Kidney (tissue), 14 donors: Measurements from ENCODE around the gene LRRK1. TPM values are rescaled to one million over a fixed set of nuclear protein-coding genes. Genes with fewer than 3 reads are reported as not detected.

ENCODE experiments used
- DNase-seq, 5 donors: peaks; one replicate each; pipeline ENCODE4 v3.0.0-alpha.2; 2013 to 2020
- FAIRE-seq: peaks from 2 replicates; lab custom pipeline; 2012; peaks lifted over from hg19 to GRCh38; lab: Jason Lieb, UNC
- H3K27ac ChIP-seq, 2 donors: one replicate each; pipeline ENCODE4 v1.7.0; 2013; ENCODE audit warnings: low read depth in 2 of 2, low read length in 2 of 2, inconsistent platforms in 1 of 2
- H3K27me3 ChIP-seq: one replicate; pipeline ENCODE4 v1.7.1; 2013; ENCODE audit warnings: low read length, inconsistent platforms; ENCODE audit not compliant: control insufficient read depth, insufficient read depth
- H3K36me3 ChIP-seq, 3 donors: one replicate each; pipeline versions ENCODE4 v1.7.0 to v1.7.1; 2013; ENCODE audit warnings: low read length in 3 of 3, control low read depth in 1 of 3, inconsistent platforms in 1 of 3; ENCODE audit not compliant: insufficient read depth in 3 of 3, control insufficient read depth in 2 of 3
- H3K4me1 ChIP-seq, 3 donors: one replicate each; pipeline versions ENCODE4 v1.7.0 to v1.7.1; 2013; ENCODE audit warnings: low read length in 3 of 3, inconsistent platforms in 1 of 3, low read depth in 1 of 3; ENCODE audit not compliant: control insufficient read depth in 2 of 3, insufficient read depth in 2 of 3
- H3K4me3 ChIP-seq, 3 donors: one replicate each; pipeline versions ENCODE4 v1.7.0 to v1.8.1; 2013; ENCODE audit warnings: low read length in 3 of 3, control low read depth in 1 of 3, inconsistent platforms in 1 of 3
- H3K9ac ChIP-seq, 3 donors: one replicate each; pipeline versions ENCODE4 v1.7.0 to v1.7.1; 2013; ENCODE audit warnings: low read length in 3 of 3, control low read depth in 1 of 3, inconsistent platforms in 1 of 3
- H3K9me3 ChIP-seq, 3 donors: one replicate each; pipeline versions ENCODE4 v1.7.0 to v1.7.1; 2013; ENCODE audit warnings: low read length in 3 of 3, control low read depth in 1 of 3, inconsistent platforms in 1 of 3; ENCODE audit not compliant: control insufficient read depth in 2 of 3, insufficient read depth in 1 of 3
- intact Hi-C: fragments of 100-400 bp; cut with DNase I; formaldehyde crosslinking; loops from one replicate; pipeline ENCODE4 v1.11.1; 2022
- polyA plus RNA-seq: library from polyadenylated mRNA; stranded (reverse); fragments of 350-450 nt; fragmentation: Illumina TruSeq; extraction: RNeasy Lipid Tissue Mini Kit (QIAGEN cat#74804); gene quantifications from one replicate; pipeline ENCODE4 v1.2.3, GENCODE V29; 2014; ENCODE audit warnings: low read depth, low replicate concordance; ENCODE audit not compliant: insufficient read depth
- total RNA-seq: library from RNA; stranded (reverse); fragmentation: NEBNext Ultra II Directional; extraction: Animal tissue kit (Norgen Biotek cat#: 25700); gene quantifications from one replicate; pipeline ENCODE4 v1.2.1, GENCODE V29; 2021
- TF ChIP-seq, protein P1 (sequence below): IDR thresholded peaks from 3 replicates; pipeline ENCODE4 v1.5.1; 2012; ENCODE audit warnings: mild to moderate bottlenecking, moderate library complexity, borderline replicate concordance; ENCODE audit not compliant: insufficient read depth; ENCODE audit errors: extremely low read depth
- donor health status: control.
- donor health status: control.
- donor health status: control.
- donor health status: control.
- donor health status: control.
- donor health status: DM: yes; HTN: yes; CAD: no.
- donor health status: Normal renal cell carcinoma (clear cell type).

The LRRK1 gene
- total and polyA plus RNA-seq, 2 donors from 2014 or later: 1.1 to 24.9 TPM

DNA sequence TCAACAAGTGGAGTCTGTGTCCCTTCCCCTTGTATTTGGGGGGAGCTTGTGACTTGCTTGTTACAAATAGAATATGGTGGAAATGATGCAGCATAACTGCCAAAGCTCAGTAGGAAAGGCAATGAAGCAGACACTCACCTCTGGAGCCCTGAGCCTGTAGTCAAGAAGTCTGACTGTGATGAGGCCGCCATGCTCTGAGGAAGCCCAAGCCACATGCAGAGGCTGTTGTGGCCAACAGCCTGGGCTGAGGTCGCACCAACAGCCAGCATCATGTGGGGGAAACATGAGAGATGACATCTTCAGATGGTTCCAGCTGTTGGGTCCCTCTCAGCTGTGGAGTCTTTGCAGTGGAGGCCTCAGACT is 171.3 kb downstream of the LRRK1 start:
- Histone ChIP-seq H3K27me3 (no peaks in the 10 kb centered on the region), H3K9ac (no peak overlapping the region), H3K4me1 (peaks cover 5 to 24% (median 11%) of the 10 kb centered on the region in 3 donors), H3K27ac (no peak overlapping the region), H3K4me3 (no peak overlapping the region), H3K36me3 (no peaks in the 10 kb centered on the region), H3K9me3 (no peaks in the 10 kb centered on the region)
- no peak for FAIRE-seq
- no peak for DNase-seq
- TF ChIP-seq, protein P1, sequence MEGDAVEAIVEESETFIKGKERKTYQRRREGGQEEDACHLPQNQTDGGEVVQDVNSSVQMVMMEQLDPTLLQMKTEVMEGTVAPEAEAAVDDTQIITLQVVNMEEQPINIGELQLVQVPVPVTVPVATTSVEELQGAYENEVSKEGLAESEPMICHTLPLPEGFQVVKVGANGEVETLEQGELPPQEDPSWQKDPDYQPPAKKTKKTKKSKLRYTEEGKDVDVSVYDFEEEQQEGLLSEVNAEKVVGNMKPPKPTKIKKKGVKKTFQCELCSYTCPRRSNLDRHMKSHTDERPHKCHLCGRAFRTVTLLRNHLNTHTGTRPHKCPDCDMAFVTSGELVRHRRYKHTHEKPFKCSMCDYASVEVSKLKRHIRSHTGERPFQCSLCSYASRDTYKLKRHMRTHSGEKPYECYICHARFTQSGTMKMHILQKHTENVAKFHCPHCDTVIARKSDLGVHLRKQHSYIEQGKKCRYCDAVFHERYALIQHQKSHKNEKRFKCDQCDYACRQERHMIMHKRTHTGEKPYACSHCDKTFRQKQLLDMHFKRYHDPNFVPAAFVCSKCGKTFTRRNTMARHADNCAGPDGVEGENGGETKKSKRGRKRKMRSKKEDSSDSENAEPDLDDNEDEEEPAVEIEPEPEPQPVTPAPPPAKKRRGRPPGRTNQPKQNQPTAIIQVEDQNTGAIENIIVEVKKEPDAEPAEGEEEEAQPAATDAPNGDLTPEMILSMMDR: no peak
- intact Hi-C loops: no loop called here

DNA sequence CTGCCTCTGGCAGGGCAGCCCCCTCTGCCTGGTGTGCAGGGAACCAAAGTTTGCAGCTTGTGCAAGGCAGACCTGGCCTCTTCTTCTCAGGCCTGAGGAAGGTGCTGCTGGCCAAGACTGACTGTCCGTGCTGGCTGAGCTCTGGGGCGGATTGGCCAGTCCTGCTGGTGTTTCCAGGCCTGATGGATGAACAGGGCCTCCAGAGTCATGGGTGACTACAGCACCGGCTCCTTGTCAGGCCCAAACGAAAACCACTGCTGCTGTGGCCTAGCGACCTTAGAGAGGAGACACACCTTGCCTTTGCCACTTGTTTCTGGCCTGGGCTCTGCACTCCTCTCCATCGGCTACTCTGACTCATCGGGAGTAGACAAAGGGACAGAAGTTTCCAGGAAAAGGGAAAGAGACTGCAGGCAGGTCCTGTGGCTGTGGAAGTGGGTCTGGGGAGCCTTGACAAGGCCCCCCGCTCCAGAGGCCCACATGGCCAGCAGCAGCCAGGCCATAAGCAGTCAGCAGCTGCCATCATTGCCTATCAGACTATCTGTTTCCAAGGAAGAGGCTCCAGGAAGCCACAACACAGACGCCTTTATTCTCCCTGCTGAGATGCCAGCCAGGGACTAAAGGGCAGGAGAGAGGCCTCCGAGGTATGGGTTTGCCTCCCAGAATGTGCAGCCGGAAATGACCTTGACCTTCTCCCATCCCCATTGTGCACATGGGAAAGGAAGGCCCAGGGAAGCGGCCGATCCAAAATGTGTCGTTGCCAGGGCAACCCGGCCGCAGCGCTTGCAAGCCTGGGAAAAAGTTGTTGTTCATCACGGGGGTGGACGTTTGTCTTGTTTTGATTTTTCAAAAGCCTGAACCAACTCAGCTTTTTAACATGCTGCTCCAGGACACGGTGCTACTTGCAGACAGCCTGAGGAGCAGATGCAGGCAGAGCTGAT is 172.2 kb downstream of the LRRK1 start:
- Histone ChIP-seq H3K9me3 (no peaks in the 10 kb centered on the region), H3K4me1 (peaks cover 5 to 24% (median 11%) of the 10 kb centered on the region in 3 donors), H3K9ac (peak overlapping the region in 1 of 3 donors; percentile 1), H3K27me3 (no peaks in the 10 kb centered on the region), H3K27ac (peak overlapping the region; percentile 65 to 77), H3K36me3 (no peaks in the 10 kb centered on the region), H3K4me3 (no peak overlapping the region)
- DNase-seq (peak in 3 of 5 donors; percentile 61 to 85 (median 70)), FAIRE-seq (no peak)
- intact Hi-C loops: no loop called here
- TF ChIP-seq, protein P1: no peak

DNA sequence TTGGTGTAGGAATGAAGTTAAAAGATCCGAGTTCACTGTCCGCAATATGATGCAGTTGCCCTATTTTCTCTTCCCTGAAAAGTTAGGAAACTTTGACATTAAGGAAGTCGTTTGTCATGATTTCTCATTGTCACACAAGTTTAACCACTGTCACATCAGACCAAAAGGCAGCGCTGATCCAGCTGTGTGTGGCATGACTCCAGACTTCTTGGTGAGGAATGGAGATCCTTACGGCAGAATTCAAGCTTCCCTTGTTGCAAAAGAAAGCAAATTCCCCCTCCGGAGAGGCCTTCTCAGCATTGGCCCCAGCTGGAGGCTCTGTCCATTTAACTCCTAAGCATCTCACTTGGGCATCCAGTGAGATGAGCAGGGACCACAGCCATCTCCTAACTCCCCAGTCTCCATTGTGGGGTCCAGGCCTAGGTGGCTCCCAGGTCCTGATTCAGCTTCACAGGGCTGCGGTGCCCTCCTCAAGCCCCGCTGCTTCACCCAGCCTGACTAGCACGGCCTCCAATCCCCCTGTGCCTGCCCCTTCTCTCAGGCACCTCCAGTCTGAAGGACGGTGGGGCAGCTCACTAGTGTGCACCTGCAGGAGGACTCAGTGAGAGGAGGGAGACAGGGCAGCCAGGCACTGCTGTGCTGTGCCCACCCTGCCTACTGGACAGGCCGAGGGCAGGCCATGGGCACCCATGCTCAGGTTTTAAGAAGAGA is 173.2 kb downstream of the LRRK1 start:
- Histone ChIP-seq H3K27me3 (no peaks in the 10 kb centered on the region), H3K4me3 (no peak overlapping the region), H3K4me1 (peaks cover 5 to 24% (median 11%) of the 10 kb centered on the region in 3 donors), H3K27ac (peak overlapping the region; percentile 51 to 77), H3K36me3 (no peaks in the 10 kb centered on the region), H3K9ac (peak overlapping the region in 1 of 3 donors; percentile 1), H3K9me3 (no peaks in the 10 kb centered on the region)
- TF ChIP-seq, protein P1: no peak
- DNase-seq (peak in 1 of 5 donors; percentile 72), FAIRE-seq (no peak)
- intact Hi-C loops: no loop called here
